ENCODE measurements around the gene DMRTA2. TPM values are rescaled to one million over a fixed set of nuclear protein-coding genes. Genes with fewer than 3 reads are reported as not detected.

Gene DMRTA2
- total RNA-seq, 6 experiments from 2014 or later = not detected

- intact Hi-C loops (cut with DNase I) = no loop called here
- DNase-seq (no peak), ATAC-seq (no peak)
- WGBS (ENCODE audit: insufficient coverage, low coverage, low lambda C conversion rate, missing lambda C conversion rate) = 93% methylated on average over 1 of the region's 1 CpG
- H3K4me1 ChIP-seq = no peaks in the 10 kb centered on the region
- TF ChIP-seq POLR2A (IDR thresholded peaks at IDR 0.05) = no peak
- TF ChIP-seq CTCF (IDR thresholded peaks at IDR 0.05) = no peak
- no peaks in the 10 kb centered on the region for H3K27me3 ChIP-seq
- H3K9me3 ChIP-seq = no peaks in the 10 kb centered on the region
- H3K36me3 ChIP-seq = no peaks in the 10 kb centered on the region
- H3K4me3 ChIP-seq = no peak overlapping the region
- no peak overlapping the region for H3K27ac ChIP-seq
These were observed 24.7 kb upstream of the DMRTA2 start for GRCh38 chr1:50447961-50448360.

GRCh38 chr1:50441183-50441582 is 17.9 kb upstream of the DMRTA2 start:
- H3K27ac ChIP-seq = no peak overlapping the region
- H3K27me3 ChIP-seq = no peaks in the 10 kb centered on the region
- H3K4me1 ChIP-seq = no peaks in the 10 kb centered on the region
- 96% methylated on average over 6 of the region's 6 CpGs for WGBS (ENCODE audit: insufficient coverage, low coverage, low lambda C conversion rate, missing lambda C conversion rate)
- ATAC-seq (no peak), DNase-seq (no peak)
- TF ChIP-seq CTCF (IDR thresholded peaks at IDR 0.05) = no peak
- no peak for TF ChIP-seq POLR2A (IDR thresholded peaks at IDR 0.05)
- H3K4me3 ChIP-seq = no peak overlapping the region
- H3K36me3 ChIP-seq = peaks cover 0 to 15% (median 2%) of the 10 kb centered on the region in 4 donors
- no peaks in the 10 kb centered on the region for H3K9me3 ChIP-seq
- intact Hi-C loops (cut with DNase I) = no loop called here

- H3K9me3 ChIP-seq = no peaks in the 10 kb centered on the region
- H3K27ac ChIP-seq = no peak overlapping the region
- intact Hi-C loops (cut with DNase I) = no loop called here
- H3K27me3 ChIP-seq = no peaks in the 10 kb centered on the region
- H3K36me3 ChIP-seq = peaks cover 0 to 15% (median 2%) of the 10 kb centered on the region in 4 donors
- DNase-seq = no peak
- H3K4me1 ChIP-seq = no peaks in the 10 kb centered on the region
- TF ChIP-seq CTCF (IDR thresholded peaks at IDR 0.05) (no peak), POLR2A (IDR thresholded peaks at IDR 0.05) (no peak)
- no peak for ATAC-seq
- no peak overlapping the region for H3K4me3 ChIP-seq
These were observed 15.7 kb upstream of the DMRTA2 start for GRCh38 chr1:50438945-50439344.

GRCh38 chr1:50436489-50436888 is 13.2 kb upstream of the DMRTA2 start:
- Histone ChIP-seq H3K9me3 (no peaks in the 10 kb centered on the region), H3K27ac (no peak overlapping the region), H3K27me3 (peaks cover 0 to 3% of the 10 kb centered on the region in 2 donors), H3K4me3 (no peak overlapping the region), H3K4me1 (no peaks in the 10 kb centered on the region), H3K36me3 (peaks cover 0 to 15% (median 2%) of the 10 kb centered on the region in 4 donors)
- WGBS (ENCODE audit: insufficient coverage, low coverage, low lambda C conversion rate, missing lambda C conversion rate) = 86% methylated on average over 4 of the region's 6 CpGs
- DNase-seq (no peak), ATAC-seq (no peak)
- TF ChIP-seq POLR2A (IDR thresholded peaks at IDR 0.05) = no peak
- no peak for TF ChIP-seq CTCF (IDR thresholded peaks at IDR 0.05)
- intact Hi-C loops (cut with DNase I) = no loop called here

- WGBS (ENCODE audit: insufficient coverage, low coverage, low lambda C conversion rate, missing lambda C conversion rate) = 7% methylated on average over 5 of the region's 5 CpGs
- no peaks in the 10 kb centered on the region for H3K36me3 ChIP-seq
- peaks cover 19 to 43% of the 10 kb centered on the region in 2 donors for H3K27me3 ChIP-seq
- H3K27ac ChIP-seq = no peak overlapping the region
- TF ChIP-seq POLR2A (IDR thresholded peaks at IDR 0.05) (no peak), CTCF (IDR thresholded peaks at IDR 0.05) (no peak)
- intact Hi-C loops (cut with DNase I) = no loop called here
- H3K4me1 ChIP-seq = peaks cover 0 to 20% (median 0%) of the 10 kb centered on the region in 4 donors
- no peaks in the 10 kb centered on the region for H3K9me3 ChIP-seq
- no peak overlapping the region for H3K4me3 ChIP-seq
- DNase-seq (no peak), ATAC-seq (no peak)
These were observed 6.8 kb upstream of the DMRTA2 start for GRCh38 chr1:50430010-50430405.
